ENCODE results near the gene FCRLA.
"Not testable (repeated sequence)": the region's sequence is repeated elsewhere in the genome, so short reads cannot be mapped to it uniquely, and the experiment has no call there.

FCRLA gene

GRCh38 chr1:161706482-161707347, at the start of gene FCRLA:
TSS of gene FCRLA (plus strand) at chr1:161707229. CDS start at chr1:161707265, 36 bp downstream.
- DNase-seq (ENCODE audit: low spot score) = no peak

DNA sequence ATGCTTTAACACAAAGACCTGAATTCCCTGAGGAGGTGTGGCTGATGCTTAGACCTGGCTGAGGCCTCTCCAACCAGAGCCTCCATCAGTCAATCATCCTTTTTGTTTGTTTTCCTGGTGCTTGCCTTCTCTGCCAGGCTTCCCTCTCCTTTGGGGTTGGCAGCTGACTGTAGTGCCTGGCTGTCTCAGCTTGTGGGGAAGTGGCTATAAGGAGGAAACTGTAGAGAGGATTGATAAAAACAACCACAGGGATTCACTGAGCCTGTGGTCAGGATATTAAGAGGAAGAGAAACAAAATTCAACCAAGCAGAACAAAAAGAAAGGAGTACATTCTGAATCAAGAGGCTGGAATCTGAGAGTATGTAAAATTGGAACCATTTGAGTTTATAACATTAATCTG, 48.5 kb upstream of the FCRLA start:
- DNase-seq (ENCODE audit: low spot score) = not testable (repeated sequence)

DNA sequence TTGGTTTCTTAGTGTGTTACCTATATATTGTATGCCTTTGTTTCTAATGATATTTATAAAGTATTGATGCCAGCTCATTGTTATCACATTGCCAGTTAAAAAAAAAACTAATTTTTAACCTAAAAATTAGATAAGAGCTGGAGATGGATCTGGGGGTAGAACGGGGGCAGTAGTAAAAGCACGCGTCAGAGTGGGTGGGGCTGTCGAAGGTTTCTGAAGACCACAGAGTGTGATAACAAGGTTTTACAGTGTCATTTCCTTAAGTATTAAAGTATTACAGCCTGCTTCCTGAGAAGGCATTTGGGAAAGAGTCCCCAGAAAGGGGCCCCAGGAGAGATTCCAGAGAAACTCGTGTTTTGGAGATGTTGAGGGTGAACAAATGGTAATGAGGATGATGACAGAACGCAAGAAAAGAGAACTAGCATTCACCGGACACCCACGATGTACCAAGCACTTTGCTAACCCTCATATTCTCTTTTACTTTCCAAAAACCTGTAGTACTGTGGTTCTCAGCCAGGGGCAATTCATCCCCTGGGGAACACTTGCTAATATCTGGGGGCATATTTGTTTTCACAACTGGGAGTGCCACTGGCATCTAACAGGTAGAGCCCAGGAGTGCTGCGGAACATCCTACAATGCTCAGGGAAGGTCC, 45.2 kb upstream of the FCRLA start:
- not testable (repeated sequence) for DNase-seq (ENCODE audit: low spot score)

DNA sequence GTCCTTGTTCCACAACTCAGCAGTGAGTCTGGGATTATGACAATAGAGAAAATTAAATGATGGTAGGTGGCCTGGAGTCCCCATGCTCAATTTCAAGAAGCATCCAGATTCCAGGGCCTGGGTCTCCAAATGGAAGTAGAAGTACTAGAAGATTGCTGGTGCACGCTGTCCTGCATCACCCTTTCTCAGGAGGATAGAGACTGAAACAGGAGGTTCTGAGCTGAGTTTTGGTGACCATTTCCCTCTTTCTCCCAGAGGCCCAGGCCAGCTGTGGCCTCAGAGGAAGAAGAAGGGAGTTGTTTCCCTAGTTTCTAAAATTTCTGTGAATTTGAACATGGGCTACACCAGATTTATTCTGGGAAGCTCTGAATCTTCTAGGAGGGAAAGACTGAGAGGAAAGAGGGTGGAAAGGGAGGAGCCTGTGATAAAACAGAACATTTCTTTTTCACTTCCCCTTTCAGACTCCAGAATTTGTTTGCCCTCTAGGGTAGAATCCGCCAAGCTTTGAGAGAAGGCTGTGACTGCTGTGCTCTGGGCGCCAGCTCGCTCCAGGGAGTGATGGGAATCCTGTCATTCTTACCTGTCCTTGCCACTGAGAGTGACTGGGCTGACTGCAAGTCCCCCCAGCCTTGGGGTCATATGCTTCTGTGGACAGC, 44.2 kb upstream of the FCRLA start, which contains the start of gene FCGR2B:
Gene FCGR2B (plus strand): TSS at position 460 of the 656 bp plus-strand sequence. CDS start 99 bp downstream, at position 559.
- not testable (repeated sequence) for DNase-seq (ENCODE audit: low spot score)

DNA sequence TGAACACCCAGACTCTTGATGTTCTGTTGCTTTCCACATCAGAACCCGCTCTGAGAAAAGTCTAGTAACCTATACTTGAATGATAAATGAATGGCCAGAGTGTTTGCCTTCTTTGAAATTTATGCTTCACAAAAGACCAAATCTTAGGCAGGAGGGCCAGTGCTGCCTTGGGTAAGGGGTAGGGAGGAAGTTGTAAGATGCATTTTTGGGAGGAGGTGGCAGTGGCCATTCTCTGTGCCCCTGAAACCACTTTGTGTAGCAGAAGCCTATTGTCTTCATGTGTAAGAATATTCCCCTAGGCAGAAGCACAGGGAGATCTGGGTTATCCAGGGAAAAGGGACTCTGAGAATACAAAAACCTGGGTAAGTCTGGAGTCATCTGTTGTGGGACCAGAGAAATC, 43.5 kb upstream of the FCRLA start:
- DNase-seq (ENCODE audit: low spot score) = not testable (repeated sequence)

DNA sequence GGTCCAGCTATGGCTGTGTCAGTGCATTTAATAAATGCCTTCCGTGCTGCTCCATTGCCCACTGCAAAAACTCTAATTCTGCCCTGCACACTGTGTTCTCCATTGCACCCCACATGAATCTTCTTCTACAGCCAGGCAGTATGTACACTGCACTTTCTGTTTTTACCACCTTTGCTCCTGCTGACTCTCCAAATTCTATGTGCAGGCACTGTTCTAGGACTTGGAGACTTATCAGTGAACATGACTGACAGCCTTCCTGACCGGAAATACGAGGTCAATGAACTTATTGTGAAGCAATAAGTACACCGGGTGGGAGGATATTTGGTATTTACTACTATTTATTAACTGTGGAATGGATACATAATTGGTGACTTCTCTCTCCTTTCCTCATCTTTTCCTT, 42.3 kb upstream of the FCRLA start:
- not testable (repeated sequence) for DNase-seq (ENCODE audit: low spot score)

- DNase-seq (ENCODE audit: low spot score) = not testable (repeated sequence)
Measured at GRCh38 chr1:161671045-161672020, 35.7 kb upstream of the FCRLA start.

GRCh38 chr1:161673437-161673836, 33.6 kb upstream of the FCRLA start:
- DNase-seq (ENCODE audit: low spot score) = not testable (repeated sequence)

DNA sequence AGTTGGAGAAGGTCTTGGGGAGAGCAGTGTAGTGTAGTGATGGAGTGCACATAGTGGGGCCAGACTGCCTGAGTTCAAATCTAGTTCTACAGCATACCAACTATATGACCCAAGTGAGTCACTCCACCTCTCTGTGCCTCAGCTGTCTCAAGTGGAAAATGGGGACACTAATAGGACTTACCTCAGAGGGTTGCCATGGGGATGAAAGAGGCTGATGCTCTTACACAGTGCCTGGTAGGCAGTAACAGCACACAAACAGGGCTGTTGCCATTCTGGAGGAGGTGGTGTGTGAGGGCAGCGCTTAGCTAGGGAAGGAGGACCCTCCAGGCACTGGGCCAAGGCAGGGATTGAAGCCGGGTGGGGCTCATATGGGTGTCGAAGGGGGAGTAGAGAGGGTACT, 32.6 kb upstream of the FCRLA start:
- DNase-seq (ENCODE audit: low spot score) = not testable (repeated sequence)

DNA sequence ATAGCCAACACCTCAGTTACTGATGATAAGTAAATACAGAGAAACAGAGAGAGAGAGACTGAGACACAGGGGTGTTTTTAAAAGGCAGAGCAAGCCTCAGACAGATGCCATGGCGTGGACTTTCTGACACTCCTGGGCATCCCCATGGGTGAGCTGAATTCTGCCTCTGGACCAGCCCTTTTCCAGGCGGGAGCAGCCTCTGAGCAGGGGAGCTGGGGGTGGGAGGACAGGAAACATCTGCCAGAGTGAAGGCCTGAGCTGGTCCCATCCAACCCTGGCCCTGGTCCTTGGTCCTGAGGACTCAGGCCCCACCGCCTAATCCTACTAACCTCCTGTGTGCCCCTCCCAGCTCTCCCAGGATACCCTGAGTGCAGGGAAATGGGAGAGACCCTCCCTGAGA, 32.1 kb upstream of the FCRLA start:
- not testable (repeated sequence) for DNase-seq (ENCODE audit: low spot score)

DNA sequence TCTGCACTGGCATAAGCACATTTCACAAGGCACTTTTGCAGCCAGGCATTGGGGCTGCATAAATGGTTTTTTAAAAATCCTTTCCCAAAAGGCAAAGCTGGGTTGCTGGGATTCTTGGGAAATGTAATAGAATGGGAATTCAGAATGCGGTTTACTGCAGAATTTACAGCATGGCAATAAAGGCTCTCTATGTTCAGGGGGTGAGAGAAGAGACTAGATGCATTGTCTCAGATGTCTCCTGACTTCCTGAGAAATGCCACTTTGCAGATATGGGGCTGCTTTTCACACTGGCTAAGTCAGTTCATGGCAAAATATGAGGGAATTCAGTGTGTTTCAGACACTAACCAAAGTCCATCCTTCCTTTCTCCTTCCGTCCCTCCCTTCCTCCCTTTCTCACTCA, 30.6 kb upstream of the FCRLA start:
- no peak for DNase-seq (ENCODE audit: low spot score)

- no peak for DNase-seq (ENCODE audit: low spot score)
Measured at GRCh38 chr1:161676958-161677689, 29.9 kb upstream of the FCRLA start.

DNA sequence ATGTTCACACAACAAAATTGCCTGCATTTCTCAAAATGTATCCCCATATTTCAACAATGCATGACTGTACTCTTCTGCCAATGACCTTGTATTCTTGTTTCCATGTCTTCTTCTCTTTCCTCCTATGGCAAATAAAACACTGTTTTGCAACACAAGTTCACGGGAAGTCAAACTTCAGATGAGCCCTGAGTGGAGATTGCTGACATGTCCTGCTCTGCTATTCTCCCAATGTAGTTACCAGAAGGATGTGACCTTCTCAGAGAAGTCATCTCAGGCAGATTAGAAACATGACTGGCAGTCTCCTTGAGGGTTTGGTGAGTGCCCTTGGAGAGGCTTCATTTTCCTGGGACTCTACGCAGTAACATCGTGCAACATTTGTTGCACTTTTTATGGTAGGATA, 28.5 kb upstream of the FCRLA start:
- DNase-seq (ENCODE audit: low spot score) = no peak

DNA sequence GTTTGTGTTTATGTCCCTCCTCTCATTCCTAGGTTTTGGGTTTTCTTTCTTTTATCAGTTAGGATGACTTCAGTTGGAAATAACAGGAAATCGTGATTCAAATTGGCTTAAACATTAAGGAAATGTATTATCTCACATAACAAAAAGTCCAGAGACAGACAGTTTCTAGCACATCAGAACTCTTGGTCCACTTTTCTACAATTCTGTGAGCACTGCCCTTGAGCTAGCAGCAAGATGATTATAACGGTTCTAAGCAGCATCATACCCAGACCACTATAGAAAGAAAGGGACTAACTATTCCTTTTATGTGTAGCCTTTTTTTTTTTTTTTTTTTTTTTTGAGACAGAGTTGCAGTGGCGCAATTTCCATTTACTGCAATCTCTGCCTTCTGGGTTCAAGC, 25.1 kb upstream of the FCRLA start:
- no peak for DNase-seq (ENCODE audit: low spot score)

DNA sequence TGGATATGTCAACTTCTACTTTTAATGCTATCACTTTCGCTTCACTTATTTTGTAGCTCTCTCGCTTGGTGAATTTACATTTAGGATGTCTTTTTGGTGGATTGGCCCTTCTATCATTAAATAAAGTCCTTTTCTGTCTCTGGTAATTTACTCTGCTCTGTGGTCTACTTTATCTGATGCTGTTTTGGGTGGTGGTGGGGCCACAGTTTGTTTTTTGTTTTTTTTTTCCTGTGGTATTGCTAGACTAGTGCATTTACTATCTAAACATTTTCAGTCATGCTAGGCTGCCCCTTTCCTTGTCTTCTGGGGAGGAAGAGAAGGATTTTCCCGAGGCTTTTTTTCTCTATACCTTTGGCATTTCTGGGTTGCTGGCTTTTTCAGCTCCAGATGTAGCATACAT, 18.1 kb upstream of the FCRLA start:
- DNase-seq (ENCODE audit: low spot score) = no peak

- DNase-seq (ENCODE audit: low spot score) = no peak
Measured at GRCh38 chr1:161691846-161692245, 15.2 kb upstream of the FCRLA start.

GRCh38 chr1:161693020-161693712, 13.9 kb upstream of the FCRLA start:
- DNase-seq (ENCODE audit: low spot score) = not testable (repeated sequence)

- not testable (repeated sequence) for DNase-seq (ENCODE audit: low spot score)
Measured at GRCh38 chr1:161698302-161698701, 8.7 kb upstream of the FCRLA start.

DNA sequence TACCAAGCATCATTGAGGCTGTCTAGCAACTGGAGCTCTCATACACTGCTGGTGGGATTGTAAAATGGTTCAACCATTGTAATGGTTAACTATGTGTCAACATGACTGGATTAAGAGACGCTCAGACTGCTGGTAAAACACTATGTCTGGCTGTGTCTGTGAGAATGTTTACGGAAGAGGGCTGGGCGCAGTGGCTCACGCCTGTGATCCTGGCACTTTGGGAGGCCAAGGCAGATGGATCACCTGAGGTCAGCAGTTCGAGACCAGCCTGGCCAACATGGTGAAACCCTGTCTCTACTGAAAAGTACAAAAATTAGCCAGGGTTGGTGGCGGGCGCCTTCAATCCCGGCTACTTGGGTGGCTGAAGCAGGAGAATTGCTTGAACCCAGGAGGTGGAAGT, 4.8 kb upstream of the FCRLA start:
- no peak for DNase-seq (ENCODE audit: low spot score)

GRCh38 chr1:161705537-161705936, 1.5 kb upstream of the FCRLA start:
- no peak for DNase-seq (ENCODE audit: low spot score)

Data from cerebellar cortex (tissue), 1 donor.